ENCODE data around the gene BMPER. TPM values are rescaled to one million over a fixed set of nuclear protein-coding genes. Genes with fewer than 3 reads are reported as not detected.

The BMPER gene
- polyA plus RNA-seq, 1 donor from 2014 or later, result 2.1 TPM

GRCh38 chr7:34184466-34184865 is 279.1 kb downstream of the BMPER start:
- H3K4me3 ChIP-seq (ENCODE audit: low read length), result no peak overlapping the region
- H3F3A ChIP-seq (ENCODE audit: insufficient read depth, low read length, poor library complexity, severe bottlenecking), result no peaks in the 10 kb centered on the region
- H3K36me3 ChIP-seq (ENCODE audit: insufficient read depth, low read length), result no peaks in the 10 kb centered on the region
- no peaks in the 10 kb centered on the region for H4K20me1 ChIP-seq (ENCODE audit: insufficient read depth)
- H2AFZ ChIP-seq (ENCODE audit: low read depth, low read length), result no peak overlapping the region
- no peaks in the 10 kb centered on the region for H3K9me3 ChIP-seq (ENCODE audit: low read length)
- TF ChIP-seq POLR2AphosphoS5 (IDR thresholded peaks at IDR 0.05) (no peak), RAD21 (conservative IDR thresholded peaks at IDR 0.05) (no peak), MXI1 (conservative IDR thresholded peaks at IDR 0.05; ENCODE audit: poor library complexity, severe bottlenecking) (no peak), TAF1 (IDR thresholded peaks at IDR 0.05; ENCODE audit: low read depth) (no peak), EP300 (conservative IDR thresholded peaks at IDR 0.05; ENCODE audit: poor library complexity, severe bottlenecking) (no peak), SMC3 (conservative IDR thresholded peaks at IDR 0.05; ENCODE audit: poor library complexity) (no peak), EZH2 (IDR thresholded peaks at IDR 0.05; ENCODE audit: borderline replicate concordance, insufficient read depth, low read length, poor library complexity, severe bottlenecking) (no peak)
- TF ChIP-seq, protein P1, sequence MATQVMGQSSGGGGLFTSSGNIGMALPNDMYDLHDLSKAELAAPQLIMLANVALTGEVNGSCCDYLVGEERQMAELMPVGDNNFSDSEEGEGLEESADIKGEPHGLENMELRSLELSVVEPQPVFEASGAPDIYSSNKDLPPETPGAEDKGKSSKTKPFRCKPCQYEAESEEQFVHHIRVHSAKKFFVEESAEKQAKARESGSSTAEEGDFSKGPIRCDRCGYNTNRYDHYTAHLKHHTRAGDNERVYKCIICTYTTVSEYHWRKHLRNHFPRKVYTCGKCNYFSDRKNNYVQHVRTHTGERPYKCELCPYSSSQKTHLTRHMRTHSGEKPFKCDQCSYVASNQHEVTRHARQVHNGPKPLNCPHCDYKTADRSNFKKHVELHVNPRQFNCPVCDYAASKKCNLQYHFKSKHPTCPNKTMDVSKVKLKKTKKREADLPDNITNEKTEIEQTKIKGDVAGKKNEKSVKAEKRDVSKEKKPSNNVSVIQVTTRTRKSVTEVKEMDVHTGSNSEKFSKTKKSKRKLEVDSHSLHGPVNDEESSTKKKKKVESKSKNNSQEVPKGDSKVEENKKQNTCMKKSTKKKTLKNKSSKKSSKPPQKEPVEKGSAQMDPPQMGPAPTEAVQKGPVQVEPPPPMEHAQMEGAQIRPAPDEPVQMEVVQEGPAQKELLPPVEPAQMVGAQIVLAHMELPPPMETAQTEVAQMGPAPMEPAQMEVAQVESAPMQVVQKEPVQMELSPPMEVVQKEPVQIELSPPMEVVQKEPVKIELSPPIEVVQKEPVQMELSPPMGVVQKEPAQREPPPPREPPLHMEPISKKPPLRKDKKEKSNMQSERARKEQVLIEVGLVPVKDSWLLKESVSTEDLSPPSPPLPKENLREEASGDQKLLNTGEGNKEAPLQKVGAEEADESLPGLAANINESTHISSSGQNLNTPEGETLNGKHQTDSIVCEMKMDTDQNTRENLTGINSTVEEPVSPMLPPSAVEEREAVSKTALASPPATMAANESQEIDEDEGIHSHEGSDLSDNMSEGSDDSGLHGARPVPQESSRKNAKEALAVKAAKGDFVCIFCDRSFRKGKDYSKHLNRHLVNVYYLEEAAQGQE (IDR thresholded peaks at IDR 0.05; ENCODE audit: borderline replicate concordance), result no peak
- TF ChIP-seq, protein P2, sequence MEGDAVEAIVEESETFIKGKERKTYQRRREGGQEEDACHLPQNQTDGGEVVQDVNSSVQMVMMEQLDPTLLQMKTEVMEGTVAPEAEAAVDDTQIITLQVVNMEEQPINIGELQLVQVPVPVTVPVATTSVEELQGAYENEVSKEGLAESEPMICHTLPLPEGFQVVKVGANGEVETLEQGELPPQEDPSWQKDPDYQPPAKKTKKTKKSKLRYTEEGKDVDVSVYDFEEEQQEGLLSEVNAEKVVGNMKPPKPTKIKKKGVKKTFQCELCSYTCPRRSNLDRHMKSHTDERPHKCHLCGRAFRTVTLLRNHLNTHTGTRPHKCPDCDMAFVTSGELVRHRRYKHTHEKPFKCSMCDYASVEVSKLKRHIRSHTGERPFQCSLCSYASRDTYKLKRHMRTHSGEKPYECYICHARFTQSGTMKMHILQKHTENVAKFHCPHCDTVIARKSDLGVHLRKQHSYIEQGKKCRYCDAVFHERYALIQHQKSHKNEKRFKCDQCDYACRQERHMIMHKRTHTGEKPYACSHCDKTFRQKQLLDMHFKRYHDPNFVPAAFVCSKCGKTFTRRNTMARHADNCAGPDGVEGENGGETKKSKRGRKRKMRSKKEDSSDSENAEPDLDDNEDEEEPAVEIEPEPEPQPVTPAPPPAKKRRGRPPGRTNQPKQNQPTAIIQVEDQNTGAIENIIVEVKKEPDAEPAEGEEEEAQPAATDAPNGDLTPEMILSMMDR (IDR thresholded peaks at IDR 0.05; ENCODE audit: poor library complexity, severe bottlenecking), result no peak
- H3K79me2 ChIP-seq (replicated peaks; ENCODE audit: insufficient read depth, low read length), result no peaks in the 10 kb centered on the region
- H3K27ac ChIP-seq (ENCODE audit: low read length), result no peak overlapping the region
- H3K27me3 ChIP-seq (ENCODE audit: insufficient read depth, low read depth, low read length), result no peaks in the 10 kb centered on the region
- no peak overlapping the region for H3K9ac ChIP-seq (ENCODE audit: low read length)
- H3K9me2 ChIP-seq (ENCODE audit: insufficient read depth, low read length), result no peaks in the 10 kb centered on the region
- H3K4me2 ChIP-seq (ENCODE audit: low read length), result no peak overlapping the region

DNA sequence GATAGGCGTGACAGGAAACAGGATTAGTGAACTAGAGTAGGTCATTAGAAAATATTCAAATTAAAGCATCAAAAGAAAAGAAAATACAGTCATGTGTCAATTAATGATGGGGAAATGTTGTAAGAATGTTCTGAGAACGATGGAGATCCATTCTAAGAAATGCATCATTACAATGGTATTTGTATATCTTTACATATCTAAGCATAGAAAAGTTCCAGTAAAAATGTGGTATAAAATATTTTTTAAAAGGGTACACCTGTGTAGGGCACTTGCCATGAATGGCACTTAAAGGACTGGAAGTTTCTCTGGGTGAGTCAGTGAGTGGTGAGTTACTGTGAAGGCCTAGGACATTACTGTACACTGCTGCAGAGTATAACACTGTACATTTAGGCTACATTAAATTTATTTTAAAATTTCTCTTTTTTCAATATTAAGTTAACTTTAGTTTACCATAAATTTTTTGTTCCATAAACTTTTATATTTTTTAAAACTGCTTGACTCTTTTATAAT is 282.5 kb downstream of the BMPER start:
- Histone ChIP-seq H3K27me3 (ENCODE audit: insufficient read depth, low read depth, low read length) (no peaks in the 10 kb centered on the region), H3K4me2 (ENCODE audit: low read length) (no peak overlapping the region), H3F3A (ENCODE audit: insufficient read depth, low read length, poor library complexity, severe bottlenecking) (no peaks in the 10 kb centered on the region), H3K9me3 (ENCODE audit: low read length) (no peaks in the 10 kb centered on the region), H3K36me3 (ENCODE audit: insufficient read depth, low read length) (no peaks in the 10 kb centered on the region), H3K9ac (ENCODE audit: low read length) (no peak overlapping the region), H3K4me3 (ENCODE audit: low read length) (no peak overlapping the region), H4K20me1 (ENCODE audit: insufficient read depth) (no peaks in the 10 kb centered on the region), H3K27ac (ENCODE audit: low read length) (no peak overlapping the region), H3K9me2 (ENCODE audit: insufficient read depth, low read length) (no peaks in the 10 kb centered on the region), H3K79me2 (replicated peaks; ENCODE audit: insufficient read depth, low read length) (no peaks in the 10 kb centered on the region), H2AFZ (ENCODE audit: low read depth, low read length) (no peak overlapping the region)
- no peak for TF ChIP-seq EZH2 (IDR thresholded peaks at IDR 0.05; ENCODE audit: borderline replicate concordance, insufficient read depth, low read length, poor library complexity, severe bottlenecking)
- TF ChIP-seq MXI1 (conservative IDR thresholded peaks at IDR 0.05; ENCODE audit: poor library complexity, severe bottlenecking), result no peak
- TF ChIP-seq, protein P2 (IDR thresholded peaks at IDR 0.05; ENCODE audit: poor library complexity, severe bottlenecking), result no peak
- no peak for TF ChIP-seq POLR2AphosphoS5 (IDR thresholded peaks at IDR 0.05)
- TF ChIP-seq RAD21 (conservative IDR thresholded peaks at IDR 0.05), result no peak
- TF ChIP-seq SMC3 (conservative IDR thresholded peaks at IDR 0.05; ENCODE audit: poor library complexity), result no peak

Data from neural cell (in vitro differentiated cells).